ENCODE data around the gene GEMIN5. TPM values are rescaled to one million over a fixed set of nuclear protein-coding genes. Genes with fewer than 3 reads are reported as not detected.

The GEMIN5 gene
- total and polyA plus RNA-seq, 2 of the 4 experiments (the other 2 are of a cell fraction): 9.0 to 31.5 TPM

DNA sequence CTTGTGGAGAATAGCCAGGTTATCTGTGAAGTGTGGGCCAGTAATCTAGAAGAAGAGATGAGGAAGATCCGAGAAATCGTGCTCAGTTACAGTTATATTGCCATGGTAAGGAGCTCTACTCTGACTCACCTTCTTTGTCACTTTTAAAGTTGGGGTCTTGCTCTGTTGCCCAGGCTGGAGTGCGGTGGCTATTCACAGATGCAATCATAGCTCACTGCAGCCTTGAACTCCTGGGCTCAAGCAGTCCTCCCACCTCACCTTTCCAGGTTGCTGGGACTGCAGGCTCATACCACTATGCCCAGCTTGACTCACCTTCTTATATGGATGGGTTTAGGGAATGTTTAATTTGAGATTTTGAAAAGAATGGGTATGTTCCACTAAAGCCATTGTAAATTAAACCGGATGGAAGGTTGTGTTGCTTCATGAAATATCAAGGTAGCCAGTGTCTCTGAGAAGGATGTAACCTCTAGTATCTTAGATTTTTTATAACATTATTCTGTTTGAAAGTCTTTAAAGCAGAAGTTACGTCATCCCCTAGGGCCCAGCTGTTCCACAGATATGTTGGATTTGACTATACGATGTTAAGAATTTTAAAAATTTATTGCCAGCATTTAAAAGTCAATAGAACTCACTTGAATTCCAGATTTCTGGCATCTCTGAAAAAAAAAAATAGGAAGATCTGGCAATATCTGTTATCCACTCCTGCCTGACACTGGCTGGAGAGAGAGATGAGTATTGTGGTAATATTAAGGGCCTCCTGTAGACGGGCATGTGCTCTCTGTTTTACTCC, 74.5 kb downstream of the GEMIN5 start (continued):
- TF ChIP-seq POLR2A (IDR thresholded peaks at IDR 0.05; ENCODE audit: low read depth, low read length): no peak

DNA sequence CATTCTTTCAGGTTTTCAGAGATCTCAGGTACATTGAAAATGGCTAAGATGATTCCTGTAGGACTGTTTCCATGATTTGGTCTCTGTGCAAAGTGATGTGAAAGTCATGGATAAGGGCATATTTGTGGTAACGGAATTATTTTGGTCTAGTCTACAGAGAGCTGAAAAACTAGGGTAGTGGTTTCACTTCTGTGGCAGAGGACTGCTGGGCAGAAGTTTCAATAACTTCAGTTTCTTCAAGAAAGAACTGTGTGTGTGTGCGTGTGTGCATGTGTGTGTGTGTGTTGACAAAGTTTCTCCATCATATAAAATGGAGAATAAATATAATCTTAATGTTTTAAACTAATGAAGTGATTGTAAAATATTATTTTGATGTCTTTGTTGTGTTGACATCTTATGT, 75.2 kb downstream of the GEMIN5 start:
- CTCF ChIA-PET: interaction anchor here (1.1 kb wide), 1 partner anchor 212 kb away, joined by 3 read pairs; no protein-coding TSS in a partner anchor
- Histone ChIP-seq H4K8ac (ENCODE audit: low read depth in 2 of 2, low read length in 2 of 2) (no peak overlapping the region), H4K5ac (ENCODE audit: low read depth, low read length) (no peak overlapping the region), H4K91ac (ENCODE audit: insufficient read depth, low read depth, low read length) (no peak overlapping the region), H3K36me3 (ENCODE audit: control insufficient read depth, insufficient read depth, low read length) (peaks cover 13% of the 10 kb centered on the region), H3K9ac (ENCODE audit: low read depth, low read length) (no peak overlapping the region), H4K20me1 (ENCODE audit: insufficient read depth, low read length) (peaks cover 26% of the 10 kb centered on the region), H3K4me3 (ENCODE audit: insufficient read depth, low read depth, low read length) (no peak overlapping the region), H2AK5ac (ENCODE audit: low read depth, low read length) (no peak overlapping the region), H3K14ac (replicated peaks; ENCODE audit: low read depth, low read length) (no peak overlapping the region), H2AK9ac (replicated peaks; ENCODE audit: low read depth, low read length, poor library complexity) (no peak overlapping the region), H3K9me1 (ENCODE audit: insufficient read depth, low read length) (0 out of 2 replicates have a peak, but pooled peaks cover 3% of the 10 kb centered on the region), H2BK20ac (ENCODE audit: low read depth, low read length) (no peak overlapping the region), H3K4me1 (ENCODE audit: control insufficient read depth, insufficient read depth, low read length) (peaks cover 3% of the 10 kb centered on the region), H2BK120ac (ENCODE audit: low read depth, low read length) (no peak overlapping the region), H2BK5ac (ENCODE audit: low read depth, low read length, poor library complexity, severe bottlenecking) (no peak overlapping the region), H3K4me2 (ENCODE audit: low read depth, low read length) (no peak overlapping the region; the same call in 1 of the 2 replicates), H3K56ac (ENCODE audit: extremely low read depth, insufficient read depth, low read length) (no peak overlapping the region), H3K18ac (ENCODE audit: low read depth, low read length) (no peak overlapping the region), H3K23ac (ENCODE audit: low read depth, low read length) (no peak overlapping the region; the same call in 1 of the 2 replicates), H3K27ac (ENCODE audit: insufficient read depth, low read length) (no peak overlapping the region), H3K79me1 (ENCODE audit: low read depth in 1 of 2, low read length in 2 of 2) (peaks cover 18 to 54% of the 10 kb centered on the region in 2 experiments), H2AFZ (replicated peaks; ENCODE audit: low read length, poor library complexity) (no peak overlapping the region), H3K27me3 (ENCODE audit: control insufficient read depth, insufficient read depth, low read length) (no peaks in the 10 kb centered on the region), H3K4ac (ENCODE audit: low read depth, low read length) (no peak overlapping the region), H2BK15ac (ENCODE audit: low read depth, low read length) (no peak overlapping the region), H3K9me3 (ENCODE audit: control insufficient read depth, insufficient read depth, low read length) (no peaks in the 10 kb centered on the region)
- no CpG with 5 or more reads among the region's 2 CpGs for WGBS, 2 experiments (ENCODE audit: extremely low coverage in 2 of 2, insufficient read length in 1 of 2)
- TF ChIP-seq BHLHE40 (IDR thresholded peaks at IDR 0.05; ENCODE audit: low read depth, low read length) (no peak), MAZ (IDR thresholded peaks at IDR 0.05; ENCODE audit: borderline replicate concordance, low read depth, low read length) (no peak), POLR2A (IDR thresholded peaks at IDR 0.05; ENCODE audit: low read depth, low read length) (no peak)
- TF ChIP-seq, protein P1, sequence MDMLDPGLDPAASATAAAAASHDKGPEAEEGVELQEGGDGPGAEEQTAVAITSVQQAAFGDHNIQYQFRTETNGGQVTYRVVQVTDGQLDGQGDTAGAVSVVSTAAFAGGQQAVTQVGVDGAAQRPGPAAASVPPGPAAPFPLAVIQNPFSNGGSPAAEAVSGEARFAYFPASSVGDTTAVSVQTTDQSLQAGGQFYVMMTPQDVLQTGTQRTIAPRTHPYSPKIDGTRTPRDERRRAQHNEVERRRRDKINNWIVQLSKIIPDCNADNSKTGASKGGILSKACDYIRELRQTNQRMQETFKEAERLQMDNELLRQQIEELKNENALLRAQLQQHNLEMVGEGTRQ (IDR thresholded peaks at IDR 0.05; ENCODE audit: low read depth, low read length): no peak
- dilution Hi-C loops (cut with HindIII; ENCODE audit: low sequenced_read_pairs, unreplicated experiment): no loop called here
- DNase-seq: no peak
- BruUV-seq (replicated peaks): no TSS peak
- in situ Hi-C loops (cut with MboI; ENCODE audit: low sequenced_read_pairs): no loop called here
- intact Hi-C loops (cut with micrococcal nuclease): no loop called here
- POLR2A ChIA-PET (ENCODE audit: unreplicated experiment): no interaction called here
- no peak for ATAC-seq (ENCODE audit: low read depth)

All from IMR-90 (cell line).